ENCODE results near the gene PAPOLB.

DNA sequence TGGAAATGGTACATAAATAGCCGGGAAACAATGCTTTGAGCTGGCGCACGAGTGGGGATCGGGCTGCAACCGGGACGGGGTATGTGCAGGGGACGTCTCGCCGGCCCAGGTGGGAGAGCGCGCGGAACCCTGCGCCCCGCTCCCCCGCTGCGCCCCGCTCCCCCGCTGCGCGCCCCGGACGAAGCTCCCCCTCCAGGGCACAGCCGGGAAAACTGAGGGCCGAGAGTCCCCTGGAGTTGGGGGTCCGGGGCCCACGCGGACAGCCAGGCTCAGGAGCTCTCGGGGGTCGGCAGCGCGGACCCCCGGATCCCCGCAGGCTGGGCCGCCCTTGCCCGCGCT is 21.2 kb upstream of the PAPOLB start:
- TF ChIP-seq POLR2A (IDR thresholded peaks at IDR 0.05) = no peak
- TF ChIP-seq, protein P1, sequence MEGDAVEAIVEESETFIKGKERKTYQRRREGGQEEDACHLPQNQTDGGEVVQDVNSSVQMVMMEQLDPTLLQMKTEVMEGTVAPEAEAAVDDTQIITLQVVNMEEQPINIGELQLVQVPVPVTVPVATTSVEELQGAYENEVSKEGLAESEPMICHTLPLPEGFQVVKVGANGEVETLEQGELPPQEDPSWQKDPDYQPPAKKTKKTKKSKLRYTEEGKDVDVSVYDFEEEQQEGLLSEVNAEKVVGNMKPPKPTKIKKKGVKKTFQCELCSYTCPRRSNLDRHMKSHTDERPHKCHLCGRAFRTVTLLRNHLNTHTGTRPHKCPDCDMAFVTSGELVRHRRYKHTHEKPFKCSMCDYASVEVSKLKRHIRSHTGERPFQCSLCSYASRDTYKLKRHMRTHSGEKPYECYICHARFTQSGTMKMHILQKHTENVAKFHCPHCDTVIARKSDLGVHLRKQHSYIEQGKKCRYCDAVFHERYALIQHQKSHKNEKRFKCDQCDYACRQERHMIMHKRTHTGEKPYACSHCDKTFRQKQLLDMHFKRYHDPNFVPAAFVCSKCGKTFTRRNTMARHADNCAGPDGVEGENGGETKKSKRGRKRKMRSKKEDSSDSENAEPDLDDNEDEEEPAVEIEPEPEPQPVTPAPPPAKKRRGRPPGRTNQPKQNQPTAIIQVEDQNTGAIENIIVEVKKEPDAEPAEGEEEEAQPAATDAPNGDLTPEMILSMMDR (IDR thresholded peaks at IDR 0.05) = no peak

Measured in testis (tissue), 2 donors.